WERI-Rb-1 (cell line): ENCODE data around the gene ACSM5.
"Not testable (repeated sequence)": the region's sequence is repeated elsewhere in the genome, so short reads cannot be mapped to it uniquely, and the experiment has no call there.

Experiments
- DNase-seq: peaks from one replicate; pipeline ENCODE4 v3.0.0-alpha.2; 2020
- H3K27ac ChIP-seq: fragments of 250-450 bp; sonication (Bioruptor Pico); 2 replicates; pipeline ENCODE4 v1.5.1; 2020; ENCODE audit warnings: mild to moderate bottlenecking, moderate library complexity
- H3K27me3 ChIP-seq: fragments of 250-450 bp; sonication (Bioruptor Pico); 2 replicates; pipeline ENCODE4 v1.5.1; 2021; ENCODE audit warnings: mild to moderate bottlenecking, low read depth, moderate library complexity; ENCODE audit not compliant: insufficient read depth, severe bottlenecking
- H3K36me3 ChIP-seq: fragments of 250-450 bp; sonication (Bioruptor Pico); 2 replicates; pipeline ENCODE4 v1.5.1; 2020; ENCODE audit warnings: mild to moderate bottlenecking, moderate library complexity
- H3K4me3 ChIP-seq: 2 replicates; pipeline ENCODE4 v1.5.1; 2011; ENCODE audit warnings: low read depth, mild to moderate bottlenecking, control low read depth, low read length
- H3K9me3 ChIP-seq: fragments of 250-450 bp; sonication (Bioruptor Pico); 2 replicates; pipeline ENCODE4 v1.5.1; 2021; ENCODE audit warnings: mild to moderate bottlenecking, moderate library complexity; ENCODE audit not compliant: severe bottlenecking
- CTCF ChIP-seq: IDR thresholded peaks from 2 replicates; pipeline ENCODE4 v1.5.1; 2011; ENCODE audit warnings: low read depth, mild to moderate bottlenecking, control low read depth, inconsistent platforms, low read length

The ACSM5 gene

GRCh38 chr16:20423772-20424128 is 14.4 kb downstream of the ACSM5 start:
- not testable (repeated sequence) for DNase-seq, H3K27ac ChIP-seq, H3K4me3 ChIP-seq, H3K36me3 ChIP-seq, H3K9me3 ChIP-seq, H3K27me3 ChIP-seq

GRCh38 chr16:20424129-20424866 is 15.0 kb downstream of the ACSM5 start:
- H3K27me3 ChIP-seq = peaks cover 4% of the 10 kb centered on the region
- no peaks in the 10 kb centered on the region for H3K9me3 ChIP-seq
- no peak for TF ChIP-seq CTCF
- H3K27ac ChIP-seq = no peak overlapping the region
- DNase-seq = no peak
- no peak overlapping the region for H3K4me3 ChIP-seq
- no peaks in the 10 kb centered on the region for H3K36me3 ChIP-seq

- not testable (repeated sequence) for DNase-seq, H3K36me3 ChIP-seq, H3K4me3 ChIP-seq, H3K9me3 ChIP-seq, H3K27ac ChIP-seq
- peaks cover 13% of the 10 kb centered on the region for H3K27me3 ChIP-seq
Observed at GRCh38 chr16:20427401-20427797, 18.1 kb downstream of the ACSM5 start.

- H3K9me3 ChIP-seq, DNase-seq, H3K27ac ChIP-seq, H3K36me3 ChIP-seq, H3K4me3 ChIP-seq: not testable (repeated sequence)
- peaks cover 31% of the 10 kb centered on the region for H3K27me3 ChIP-seq
Observed at GRCh38 chr16:20429499-20429898, 20.2 kb downstream of the ACSM5 start.

- not testable (repeated sequence) for H3K4me3 ChIP-seq, H3K27ac ChIP-seq, H3K9me3 ChIP-seq, DNase-seq, H3K36me3 ChIP-seq
- H3K27me3 ChIP-seq = peaks cover 40% of the 10 kb centered on the region
Observed at GRCh38 chr16:20430480-20430879, 21.1 kb downstream of the ACSM5 start.

- no peaks in the 10 kb centered on the region for H3K36me3 ChIP-seq
- peaks cover 45% of the 10 kb centered on the region for H3K27me3 ChIP-seq
- H3K27ac ChIP-seq = no peak overlapping the region
- TF ChIP-seq CTCF = no peak
- H3K4me3 ChIP-seq = no peak overlapping the region
- H3K9me3 ChIP-seq = no peaks in the 10 kb centered on the region
- DNase-seq = no peak
Observed at GRCh38 chr16:20430948-20431347, 21.6 kb downstream of the ACSM5 start.

- peaks cover 19% of the 10 kb centered on the region for H3K27me3 ChIP-seq
- not testable (repeated sequence) for H3K27ac ChIP-seq, H3K36me3 ChIP-seq, DNase-seq, H3K4me3 ChIP-seq, H3K9me3 ChIP-seq
Observed at GRCh38 chr16:20438950-20439349, 29.6 kb downstream of the ACSM5 start.

GRCh38 chr16:20439820-20440231 is 30.5 kb downstream of the ACSM5 start:
- not testable (repeated sequence) for H3K36me3 ChIP-seq, H3K27ac ChIP-seq, H3K9me3 ChIP-seq, H3K4me3 ChIP-seq, DNase-seq
- peaks cover 12% of the 10 kb centered on the region for H3K27me3 ChIP-seq

GRCh38 chr16:20440731-20441130 is 31.4 kb downstream of the ACSM5 start:
- H3K27me3 ChIP-seq, H3K9me3 ChIP-seq, DNase-seq, H3K27ac ChIP-seq, H3K36me3 ChIP-seq, H3K4me3 ChIP-seq: not testable (repeated sequence)
